Type B pancreatic cell (in vitro differentiated cells): Measurements from ENCODE around the gene C1QA. TPM values are rescaled to one million over a fixed set of nuclear protein-coding genes. Genes with fewer than 3 reads are reported as not detected.

Source experiments
- DNase-seq: peaks from one replicate; pipeline ENCODE4 v3.0.0; 2021; ENCODE audit warnings: mixed read lengths; ENCODE audit not compliant: unreplicated experiment; ENCODE audit errors: extremely low spot score
- H3K27ac Mint-ChIP-seq: 2 replicates; pipeline ENCODE4 v1.8.0; 2021; ENCODE audit warnings: mild to moderate bottlenecking, mixed read lengths
- H3K27me3 Mint-ChIP-seq: 2 replicates; pipeline ENCODE4 v1.8.0; 2021; ENCODE audit warnings: mixed read lengths
- H3K36me3 Mint-ChIP-seq: 2 replicates; pipeline ENCODE4 v1.8.0; 2021; ENCODE audit warnings: mixed read lengths
- H3K4me1 Mint-ChIP-seq: one replicate; pipeline ENCODE4 v1.8.0; 2021; ENCODE audit warnings: mixed read lengths; ENCODE audit not compliant: unreplicated experiment
- H3K4me3 Mint-ChIP-seq: 2 replicates; pipeline ENCODE4 v1.8.0; 2021; ENCODE audit warnings: mild to moderate bottlenecking, mixed read lengths
- H3K9me3 Mint-ChIP-seq: 2 replicates; pipeline ENCODE4 v1.8.0; 2021; ENCODE audit warnings: mixed read lengths
- total RNA-seq: library from RNA; stranded (reverse); gene quantifications from 2 replicates; pipeline ENCODE4 v1.2.1, GENCODE V29; 2021; ENCODE audit warnings: low replicate concordance
- TF ChIP-seq, protein P1 (sequence below): fragments of 200-600 bp; sonication (generic); conservative IDR thresholded peaks from 2 replicates; pipeline ENCODE4 v1.5.0; 2021; ENCODE audit warnings: antibody characterized with exemption, mild to moderate bottlenecking

The C1QA gene
- total RNA-seq, 1 donor from 2014 or later: not detected

DNA sequence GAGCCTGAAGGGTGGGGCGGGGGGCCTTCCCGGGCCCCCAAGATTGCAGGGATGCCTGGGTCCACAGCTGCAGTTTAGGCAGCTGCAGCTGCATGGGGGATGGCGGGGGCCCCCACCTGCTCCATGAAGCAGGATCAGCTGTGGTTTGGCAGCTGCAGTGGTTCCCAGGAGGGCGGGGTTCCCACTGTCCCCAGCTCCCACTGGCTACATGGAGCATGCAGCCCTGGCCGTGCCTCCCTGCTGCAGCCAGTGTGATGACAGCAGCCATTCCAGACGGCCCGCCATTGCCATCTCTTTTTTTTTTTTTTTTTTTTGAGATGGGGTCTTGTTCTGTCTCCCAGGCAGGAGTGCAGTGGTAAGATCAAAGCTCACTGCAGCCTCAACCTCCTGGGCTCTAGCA, 992 bp upstream of the C1QA start:
- H3K9me3 Mint-ChIP-seq: no peaks in the 10 kb centered on the region
- no peaks in the 10 kb centered on the region for H3K4me1 Mint-ChIP-seq
- TF ChIP-seq, protein P1, sequence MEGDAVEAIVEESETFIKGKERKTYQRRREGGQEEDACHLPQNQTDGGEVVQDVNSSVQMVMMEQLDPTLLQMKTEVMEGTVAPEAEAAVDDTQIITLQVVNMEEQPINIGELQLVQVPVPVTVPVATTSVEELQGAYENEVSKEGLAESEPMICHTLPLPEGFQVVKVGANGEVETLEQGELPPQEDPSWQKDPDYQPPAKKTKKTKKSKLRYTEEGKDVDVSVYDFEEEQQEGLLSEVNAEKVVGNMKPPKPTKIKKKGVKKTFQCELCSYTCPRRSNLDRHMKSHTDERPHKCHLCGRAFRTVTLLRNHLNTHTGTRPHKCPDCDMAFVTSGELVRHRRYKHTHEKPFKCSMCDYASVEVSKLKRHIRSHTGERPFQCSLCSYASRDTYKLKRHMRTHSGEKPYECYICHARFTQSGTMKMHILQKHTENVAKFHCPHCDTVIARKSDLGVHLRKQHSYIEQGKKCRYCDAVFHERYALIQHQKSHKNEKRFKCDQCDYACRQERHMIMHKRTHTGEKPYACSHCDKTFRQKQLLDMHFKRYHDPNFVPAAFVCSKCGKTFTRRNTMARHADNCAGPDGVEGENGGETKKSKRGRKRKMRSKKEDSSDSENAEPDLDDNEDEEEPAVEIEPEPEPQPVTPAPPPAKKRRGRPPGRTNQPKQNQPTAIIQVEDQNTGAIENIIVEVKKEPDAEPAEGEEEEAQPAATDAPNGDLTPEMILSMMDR: no peak
- no peak for DNase-seq
- no peak overlapping the region for H3K27ac Mint-ChIP-seq
- H3K4me3 Mint-ChIP-seq: no peak overlapping the region
- no peaks in the 10 kb centered on the region for H3K36me3 Mint-ChIP-seq
- peaks cover 35% of the 10 kb centered on the region for H3K27me3 Mint-ChIP-seq

DNA sequence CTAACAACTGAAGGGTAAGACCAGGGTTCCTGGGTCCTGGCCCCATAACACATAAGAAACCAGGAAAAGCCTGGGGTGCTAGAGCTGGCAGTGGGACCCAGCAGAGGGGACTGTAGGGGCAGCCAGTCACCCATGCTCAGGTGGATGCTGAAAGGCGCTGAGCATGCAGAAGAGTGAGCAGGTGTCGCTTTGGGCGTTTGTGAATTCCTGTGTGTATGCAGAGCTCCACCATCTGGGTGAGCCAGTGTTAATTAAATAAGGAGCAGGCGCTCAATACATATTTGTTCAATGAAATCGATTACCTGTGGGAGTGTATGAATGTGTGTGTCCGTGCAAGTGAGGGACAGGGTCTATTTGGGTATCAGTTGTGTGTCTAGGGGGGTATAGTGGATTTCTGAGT, 499 bp downstream of the C1QA start:
- H3K4me1 Mint-ChIP-seq: no peaks in the 10 kb centered on the region
- TF ChIP-seq, protein P1: no peak
- no peaks in the 10 kb centered on the region for H3K9me3 Mint-ChIP-seq
- H3K27ac Mint-ChIP-seq: no peak overlapping the region
- DNase-seq: no peak
- H3K27me3 Mint-ChIP-seq: peaks cover 27% of the 10 kb centered on the region
- H3K36me3 Mint-ChIP-seq: no peaks in the 10 kb centered on the region
- no peak overlapping the region for H3K4me3 Mint-ChIP-seq

DNA sequence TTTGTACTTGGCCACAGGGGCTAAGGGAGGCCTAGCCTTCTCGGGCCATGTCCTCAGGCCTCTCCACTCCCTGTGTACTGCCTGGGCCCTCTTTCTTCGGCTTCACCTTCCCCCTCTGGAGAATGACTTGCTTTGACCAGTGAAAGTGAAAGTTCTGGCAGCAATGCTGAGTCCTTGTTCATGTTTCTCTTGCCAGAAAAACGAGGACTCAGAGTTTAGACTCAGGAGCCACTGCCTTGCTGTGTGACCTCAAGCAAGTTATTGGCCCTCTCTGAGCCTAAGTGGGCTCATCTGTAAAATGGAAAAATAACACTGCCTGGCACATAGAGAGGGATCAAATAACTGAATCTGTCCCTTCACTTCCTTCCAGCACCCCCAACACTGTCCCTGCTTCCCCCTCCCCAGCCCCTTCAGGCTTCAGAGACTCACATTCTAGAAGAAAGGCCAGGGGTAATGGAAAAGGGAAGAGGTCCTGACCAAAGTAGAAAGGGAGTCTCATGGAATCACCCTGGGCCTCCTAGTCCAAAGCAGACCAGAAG, 1.5 kb downstream of the C1QA start:
- Mint-ChIP-seq H3K9me3 (no peaks in the 10 kb centered on the region), H3K27ac (no peak overlapping the region), H3K4me3 (no peak overlapping the region), H3K27me3 (peaks cover 20% of the 10 kb centered on the region), H3K4me1 (no peaks in the 10 kb centered on the region), H3K36me3 (no peaks in the 10 kb centered on the region)
- TF ChIP-seq, protein P1: no peak
- DNase-seq: no peak

DNA sequence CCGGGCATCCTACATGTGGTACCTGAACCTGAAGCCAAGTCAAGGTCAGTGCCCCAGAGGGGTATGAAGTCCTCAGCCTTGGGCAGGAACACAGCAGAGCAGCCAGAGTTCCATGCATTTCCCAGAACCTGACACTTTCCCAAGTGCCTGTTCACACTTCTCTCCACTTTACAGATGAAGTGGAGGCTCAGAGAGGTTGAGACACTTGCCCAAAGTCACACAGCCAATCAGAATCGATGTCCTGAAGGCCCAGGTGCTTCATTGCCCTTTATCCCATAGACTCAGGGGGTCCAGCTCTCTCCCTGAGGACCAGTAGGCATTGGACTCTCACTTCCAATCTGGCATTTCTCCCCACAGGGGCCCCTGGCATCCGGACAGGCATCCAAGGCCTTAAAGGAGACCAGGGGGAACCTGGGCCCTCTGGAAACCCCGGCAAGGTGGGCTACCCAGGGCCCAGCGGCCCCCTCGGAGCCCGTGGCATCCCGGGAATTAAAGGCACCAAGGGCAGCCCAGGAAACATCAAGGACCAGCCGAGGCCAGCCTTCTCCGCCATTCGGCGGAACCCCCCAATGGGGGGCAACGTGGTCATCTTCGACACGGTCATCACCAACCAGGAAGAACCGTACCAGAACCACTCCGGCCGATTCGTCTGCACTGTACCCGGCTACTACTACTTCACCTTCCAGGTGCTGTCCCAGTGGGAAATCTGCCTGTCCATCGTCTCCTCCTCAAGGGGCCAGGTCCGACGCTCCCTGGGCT, 2.2 kb downstream of the C1QA start:
- H3K9me3 Mint-ChIP-seq: no peaks in the 10 kb centered on the region
- DNase-seq: no peak
- no peak overlapping the region for H3K27ac Mint-ChIP-seq
- TF ChIP-seq, protein P1: no peak
- H3K27me3 Mint-ChIP-seq: peaks cover 15% of the 10 kb centered on the region
- no peaks in the 10 kb centered on the region for H3K36me3 Mint-ChIP-seq
- no peak overlapping the region for H3K4me3 Mint-ChIP-seq
- no peaks in the 10 kb centered on the region for H3K4me1 Mint-ChIP-seq

DNA sequence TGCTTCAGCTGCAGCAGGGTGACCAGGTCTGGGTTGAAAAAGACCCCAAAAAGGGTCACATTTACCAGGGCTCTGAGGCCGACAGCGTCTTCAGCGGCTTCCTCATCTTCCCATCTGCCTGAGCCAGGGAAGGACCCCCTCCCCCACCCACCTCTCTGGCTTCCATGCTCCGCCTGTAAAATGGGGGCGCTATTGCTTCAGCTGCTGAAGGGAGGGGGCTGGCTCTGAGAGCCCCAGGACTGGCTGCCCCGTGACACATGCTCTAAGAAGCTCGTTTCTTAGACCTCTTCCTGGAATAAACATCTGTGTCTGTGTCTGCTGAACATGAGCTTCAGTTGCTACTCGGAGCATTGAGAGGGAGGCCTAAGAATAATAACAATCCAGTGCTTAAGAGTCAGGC, 2.9 kb downstream of the C1QA start:
- H3K4me1 Mint-ChIP-seq: no peaks in the 10 kb centered on the region
- no peak overlapping the region for H3K4me3 Mint-ChIP-seq
- H3K27ac Mint-ChIP-seq: no peak overlapping the region
- TF ChIP-seq, protein P1: no peak
- H3K36me3 Mint-ChIP-seq: no peaks in the 10 kb centered on the region
- H3K9me3 Mint-ChIP-seq: no peaks in the 10 kb centered on the region
- peaks cover 12% of the 10 kb centered on the region for H3K27me3 Mint-ChIP-seq
- DNase-seq: no peak
